ENCODE measurements around the gene ZBTB8OS. TPM values are rescaled to one million over a fixed set of nuclear protein-coding genes. Genes with fewer than 3 reads are reported as not detected.

The ZBTB8OS gene
- total and polyA plus RNA-seq, 9 of the 15 experiments (the other 6 are each of a cell fraction or from before 2014, with no cell fraction given): 54.8 to 230 (median 107) TPM

GRCh38 chr1:32609180-32609579 lies 41.2 kb downstream of the ZBTB8OS start:
- no TSS peak for BruUV-seq (replicated peaks)
- TF ChIP-seq ZNF609 (CRISPR knock-in tag; IDR thresholded peaks at IDR 0.05; ENCODE audit: borderline replicate concordance): no peak
- TF ChIP-seq ZC3H11A (IDR thresholded peaks at IDR 0.05; ENCODE audit: low read depth, low read length): peak; percentile 54; the same call in 1 of the 2 replicates
- TF ChIP-seq ZNF277 (CRISPR knock-in tag; IDR thresholded peaks at IDR 0.05; ENCODE audit: borderline replicate concordance): no peak
- no peak for TF ChIP-seq ETV5 (CRISPR knock-in tag; IDR thresholded peaks at IDR 0.05; ENCODE audit: low read depth)
- H3K9me1 ChIP-seq (ENCODE audit: control insufficient read depth, insufficient read depth, low read length): no peaks in the 10 kb centered on the region
- WGBS (ENCODE audit: insufficient coverage, low coverage, missing lambda C conversion rate): 26% methylated on average over 4 of the region's 4 CpGs
- no peaks in the 10 kb centered on the region for H3K36me3 ChIP-seq (ENCODE audit: control insufficient read depth, insufficient read depth, low read length)
- H2AFZ ChIP-seq (ENCODE audit: low read depth, low read length): no peak overlapping the region
- no peak overlapping the region for H3K27ac ChIP-seq (ENCODE audit: extremely low read depth, low read depth, low read length)
- H3K79me2 ChIP-seq (ENCODE audit: control insufficient read depth, insufficient read depth, low read length): no peaks in the 10 kb centered on the region
- in situ Hi-C loops (cut with MboI) (no loop called here), intact Hi-C loops (cut with micrococcal nuclease) (no loop called here)
- CTCF ChIA-PET (ENCODE audit: low intra/inter-chr PET ratio): no interaction called here
- no peak for FAIRE-seq
- no peak for ATAC-seq
- H4K20me1 ChIP-seq (replicated peaks; ENCODE audit: control insufficient read depth, insufficient read depth, low read length): no peaks in the 10 kb centered on the region
- no peak for DNase-seq (ENCODE audit: extremely low read depth in 1 of 4, low spot score in 3 of 4)
- H3K9me3 ChIP-seq (replicated peaks; ENCODE audit: control insufficient read depth, insufficient read depth, low read depth, low read length): no peaks in the 10 kb centered on the region
- POLR2A ChIA-PET: interaction anchor here (0.7 to 0.8 kb wide), 3 partner anchors 11 to 780 kb away, joined by 3 to 4 read pairs (median 3); no protein-coding TSS in a partner anchor
- H3K9ac ChIP-seq (ENCODE audit: insufficient read depth in 1 of 2, low read depth in 2 of 2, low read length in 2 of 2): no peak overlapping the region
- peaks cover 4 to 19% of the 10 kb centered on the region in 2 experiments; a peak in 3 of 5 replicates for H3K4me1 ChIP-seq (replicated peaks in 1 of 2; ENCODE audit: control insufficient read depth in 2 of 2, insufficient read depth in 2 of 2, low read length in 2 of 2)
- H3K27me3 ChIP-seq (ENCODE audit: control insufficient read depth in 2 of 2, insufficient read depth in 2 of 2, low read length in 2 of 2): peaks cover 17 to 19% of the 10 kb centered on the region in 2 experiments; a peak in 4 of 5 replicates
- no peak overlapping the region for H3K4me2 ChIP-seq (ENCODE audit: insufficient read depth, low read length)
- H3K4me3 ChIP-seq: no peak overlapping the region
